ENCODE measurements around the gene DCP1B.

- no peak for TF ChIP-seq CTCF (IDR thresholded peaks at IDR 0.05)
- no peak for TF ChIP-seq POLR2AphosphoS5 (IDR thresholded peaks at IDR 0.05; ENCODE audit: low read depth, low read length)
These were observed 12.7 kb upstream of the DCP1B start for GRCh38 chr12:2016862-2017545.
